ENCODE results near the gene DDX24. TPM values are rescaled to one million over a fixed set of nuclear protein-coding genes. Genes with fewer than 3 reads are reported as not detected.

DDX24 gene
- total RNA-seq, 1 experiment from 2014 or later = 198 TPM

DNA sequence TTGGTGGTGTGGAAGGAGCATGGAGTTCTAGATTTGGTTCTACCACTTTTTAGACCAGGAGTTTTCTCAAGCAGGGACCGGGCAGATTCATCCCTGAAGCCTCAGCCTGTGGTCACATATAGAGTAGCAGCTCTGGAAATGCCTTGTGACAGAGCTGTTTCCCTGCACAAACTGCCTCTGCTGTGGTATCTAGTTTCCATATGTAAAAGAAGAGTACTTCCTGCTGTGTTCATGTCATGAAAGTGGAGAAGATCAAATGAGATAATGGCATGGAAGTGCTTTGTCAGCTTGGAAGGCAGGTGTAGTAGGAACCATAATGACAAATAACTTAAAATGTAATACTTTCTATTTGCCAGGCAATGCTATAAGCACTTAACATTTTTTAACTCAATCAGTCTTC, 28.8 kb downstream of the DDX24 start:
- no peak for DNase-seq
- H3K4me3 ChIP-seq (ENCODE audit: insufficient read depth, low read depth, low read length) = no peak overlapping the region
- peaks cover 58% of the 10 kb centered on the region for H3K36me3 ChIP-seq (replicated peaks; ENCODE audit: control insufficient read depth, insufficient read depth, low read length)

DNA sequence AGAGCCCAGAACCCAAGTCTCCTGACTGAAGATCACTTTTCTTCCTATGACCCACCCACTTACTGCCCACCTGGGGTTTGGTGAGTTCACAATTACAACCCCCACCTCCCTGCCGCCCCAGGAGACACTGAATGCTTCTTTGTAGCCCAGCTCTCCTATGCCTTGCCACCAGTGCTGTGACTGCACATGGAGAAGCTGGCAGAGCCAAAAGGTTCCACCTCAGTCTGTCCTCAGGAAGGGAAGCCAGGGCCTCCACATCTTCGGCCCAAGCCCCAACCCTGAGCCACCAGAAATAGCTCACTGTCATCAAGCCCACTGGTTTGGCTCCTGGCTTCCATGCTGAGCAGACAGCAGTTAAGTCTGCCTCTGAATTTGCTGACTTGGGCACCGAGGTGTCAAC, 29.2 kb downstream of the DDX24 start:
- Histone ChIP-seq H3K4me3 (ENCODE audit: insufficient read depth, low read depth, low read length) (no peak overlapping the region), H3K36me3 (replicated peaks; ENCODE audit: control insufficient read depth, insufficient read depth, low read length) (peaks cover 58% of the 10 kb centered on the region), H3K27me3 (ENCODE audit: control insufficient read depth, insufficient read depth, low read length) (no peaks in the 10 kb centered on the region)
- DNase-seq = no peak

More for the DNA sequence above, 28.8 kb downstream of the DDX24 start:
- H3K27me3 ChIP-seq (ENCODE audit: control insufficient read depth, insufficient read depth, low read length) = no peaks in the 10 kb centered on the region

GRCh38 chr14:94051115-94051514, 29.9 kb downstream of the DDX24 start:
- peaks cover 56% of the 10 kb centered on the region for H3K36me3 ChIP-seq (replicated peaks; ENCODE audit: control insufficient read depth, insufficient read depth, low read length)
- no peaks in the 10 kb centered on the region for H3K27me3 ChIP-seq (ENCODE audit: control insufficient read depth, insufficient read depth, low read length)
- DNase-seq = no peak
- H3K4me3 ChIP-seq (ENCODE audit: insufficient read depth, low read depth, low read length) = no peak overlapping the region

DNA sequence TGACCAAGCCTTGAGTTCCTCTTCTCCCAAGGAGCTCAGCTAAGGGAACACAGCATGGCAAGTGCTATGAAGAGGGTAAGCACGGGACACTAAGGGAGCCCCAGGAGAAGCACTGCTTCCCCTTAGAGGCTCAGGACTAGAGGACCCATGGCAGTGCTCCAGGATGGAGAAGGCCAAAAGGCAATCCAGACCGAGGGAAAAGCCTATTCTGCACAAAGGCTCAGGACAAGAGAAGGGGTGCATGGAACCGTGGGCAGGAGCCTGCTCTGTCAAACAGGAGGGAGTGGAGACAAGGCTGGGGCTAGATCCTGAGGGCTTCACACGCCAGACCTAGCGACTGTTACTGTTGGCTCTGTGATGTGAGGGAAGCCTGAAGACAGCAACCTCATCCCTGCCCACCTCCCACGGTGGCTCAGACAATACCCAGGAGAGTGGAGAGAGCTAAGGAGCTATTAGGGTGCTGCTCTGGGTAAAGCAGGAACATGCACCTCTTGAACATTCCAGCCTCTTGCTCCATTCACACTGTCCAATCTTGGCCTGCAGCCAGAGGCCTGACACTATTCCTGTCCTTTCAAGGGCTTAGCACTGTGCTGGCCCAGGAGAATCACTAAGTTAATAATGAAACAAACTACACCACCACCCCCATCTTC, 30.6 kb downstream of the DDX24 start:
- Histone ChIP-seq H3K36me3 (replicated peaks; ENCODE audit: control insufficient read depth, insufficient read depth, low read length) (peaks cover 54% of the 10 kb centered on the region), H3K27me3 (ENCODE audit: control insufficient read depth, insufficient read depth, low read length) (no peaks in the 10 kb centered on the region), H3K4me3 (ENCODE audit: insufficient read depth, low read depth, low read length) (no peak overlapping the region)
- no peak for DNase-seq

DNA sequence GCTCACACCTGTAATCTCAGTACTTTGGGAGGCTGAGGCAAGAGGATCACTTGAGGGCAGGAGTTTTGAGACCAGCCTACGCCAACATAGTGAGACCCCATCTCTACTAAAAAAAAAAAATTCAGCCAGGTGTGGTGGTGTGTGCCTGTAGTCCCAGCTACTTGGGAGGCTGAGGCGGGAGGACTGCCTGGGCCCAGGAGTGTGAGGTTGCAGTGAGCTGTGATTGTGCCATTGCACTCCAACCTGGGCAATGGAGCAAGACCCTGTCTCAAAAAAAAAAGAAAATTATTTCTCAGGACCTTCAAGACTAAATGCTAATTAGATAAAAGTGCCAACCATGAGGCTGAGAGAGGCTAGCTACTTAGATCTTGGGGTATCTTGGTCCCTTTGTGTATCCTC, 31.4 kb downstream of the DDX24 start:
- no peak overlapping the region for H3K4me3 ChIP-seq (ENCODE audit: insufficient read depth, low read depth, low read length)
- H3K27me3 ChIP-seq (ENCODE audit: control insufficient read depth, insufficient read depth, low read length) = no peaks in the 10 kb centered on the region
- DNase-seq = no peak
- H3K36me3 ChIP-seq (replicated peaks; ENCODE audit: control insufficient read depth, insufficient read depth, low read length) = peaks cover 49% of the 10 kb centered on the region

DNA sequence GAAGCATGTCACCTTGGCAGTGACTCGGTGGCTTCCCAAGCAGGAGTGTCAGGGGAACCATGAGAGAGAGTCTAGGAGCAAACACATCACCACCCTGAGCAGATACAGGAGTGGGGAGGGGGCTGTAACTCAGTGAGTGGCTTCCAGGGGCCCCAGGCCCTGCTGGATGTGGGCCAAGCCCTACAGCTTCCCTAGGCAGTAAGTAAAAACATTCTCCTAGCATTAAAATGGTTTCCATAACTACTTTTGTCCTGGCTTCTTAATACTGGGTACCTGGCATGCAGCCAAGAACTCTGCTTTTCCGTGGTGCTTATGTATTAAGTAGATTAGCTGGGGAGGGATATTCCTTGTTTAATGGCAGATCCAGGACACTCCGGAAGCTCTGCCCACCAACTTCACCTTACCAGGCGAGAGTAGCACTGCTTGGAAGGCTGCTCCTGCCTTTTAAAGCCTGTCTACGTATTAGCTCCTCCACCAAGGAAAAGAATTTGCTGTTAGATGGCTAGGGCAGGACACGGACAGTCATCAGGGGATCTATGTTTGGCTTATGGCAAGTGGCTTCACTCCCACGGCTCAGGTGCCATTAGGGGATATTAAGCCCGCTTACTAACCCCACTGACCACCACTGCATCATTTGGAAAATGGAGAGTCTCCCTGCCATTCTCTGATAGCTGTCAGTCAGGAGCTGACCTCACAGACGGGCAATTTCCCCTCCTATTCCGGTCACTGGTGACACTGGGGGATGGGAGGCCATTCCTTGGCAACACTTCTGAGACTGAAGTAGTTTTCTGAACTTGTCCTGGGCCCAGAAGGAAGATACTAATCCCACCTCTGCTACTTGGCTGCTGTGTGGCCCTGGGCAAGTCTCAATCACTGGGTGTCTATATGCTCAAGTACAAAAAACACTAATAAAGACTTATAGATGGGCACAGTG, 32.0 kb downstream of the DDX24 start:
- no peak for DNase-seq
- Histone ChIP-seq H3K36me3 (replicated peaks; ENCODE audit: control insufficient read depth, insufficient read depth, low read length) (peaks cover 44% of the 10 kb centered on the region), H3K4me3 (ENCODE audit: insufficient read depth, low read depth, low read length) (no peak overlapping the region), H3K27me3 (ENCODE audit: control insufficient read depth, insufficient read depth, low read length) (no peaks in the 10 kb centered on the region)

DNA sequence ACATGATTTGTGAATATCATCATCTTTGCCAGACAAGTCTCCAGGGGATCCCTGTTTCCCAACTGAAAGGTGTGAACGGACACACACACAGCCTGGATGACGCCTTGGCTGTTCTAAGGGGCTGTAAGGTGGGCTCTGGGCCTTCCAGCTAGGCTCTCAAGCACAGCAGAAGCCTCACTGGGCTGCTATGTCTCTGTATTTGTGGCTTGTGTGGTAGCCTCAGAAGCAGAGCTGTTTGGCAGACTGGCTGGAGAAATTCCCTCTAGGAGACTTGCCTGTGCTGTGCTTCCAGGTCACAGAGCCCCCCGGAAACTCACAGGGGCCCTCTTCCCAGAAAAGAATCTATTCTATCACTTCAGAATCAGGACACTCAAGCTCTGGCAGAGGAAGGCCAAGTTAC, 33.4 kb downstream of the DDX24 start:
- no peaks in the 10 kb centered on the region for H3K27me3 ChIP-seq (ENCODE audit: control insufficient read depth, insufficient read depth, low read length)
- DNase-seq = no peak
- H3K4me3 ChIP-seq (ENCODE audit: insufficient read depth, low read depth, low read length) = no peak overlapping the region
- H3K36me3 ChIP-seq (replicated peaks; ENCODE audit: control insufficient read depth, insufficient read depth, low read length) = peaks cover 42% of the 10 kb centered on the region

GRCh38 chr14:94046696-94047250, 34.2 kb downstream of the DDX24 start:
- H3K36me3 ChIP-seq (replicated peaks; ENCODE audit: control insufficient read depth, insufficient read depth, low read length) = peaks cover 37% of the 10 kb centered on the region
- H3K4me3 ChIP-seq (ENCODE audit: insufficient read depth, low read depth, low read length) = no peak overlapping the region
- DNase-seq = no peak
- no peaks in the 10 kb centered on the region for H3K27me3 ChIP-seq (ENCODE audit: control insufficient read depth, insufficient read depth, low read length)

DNA sequence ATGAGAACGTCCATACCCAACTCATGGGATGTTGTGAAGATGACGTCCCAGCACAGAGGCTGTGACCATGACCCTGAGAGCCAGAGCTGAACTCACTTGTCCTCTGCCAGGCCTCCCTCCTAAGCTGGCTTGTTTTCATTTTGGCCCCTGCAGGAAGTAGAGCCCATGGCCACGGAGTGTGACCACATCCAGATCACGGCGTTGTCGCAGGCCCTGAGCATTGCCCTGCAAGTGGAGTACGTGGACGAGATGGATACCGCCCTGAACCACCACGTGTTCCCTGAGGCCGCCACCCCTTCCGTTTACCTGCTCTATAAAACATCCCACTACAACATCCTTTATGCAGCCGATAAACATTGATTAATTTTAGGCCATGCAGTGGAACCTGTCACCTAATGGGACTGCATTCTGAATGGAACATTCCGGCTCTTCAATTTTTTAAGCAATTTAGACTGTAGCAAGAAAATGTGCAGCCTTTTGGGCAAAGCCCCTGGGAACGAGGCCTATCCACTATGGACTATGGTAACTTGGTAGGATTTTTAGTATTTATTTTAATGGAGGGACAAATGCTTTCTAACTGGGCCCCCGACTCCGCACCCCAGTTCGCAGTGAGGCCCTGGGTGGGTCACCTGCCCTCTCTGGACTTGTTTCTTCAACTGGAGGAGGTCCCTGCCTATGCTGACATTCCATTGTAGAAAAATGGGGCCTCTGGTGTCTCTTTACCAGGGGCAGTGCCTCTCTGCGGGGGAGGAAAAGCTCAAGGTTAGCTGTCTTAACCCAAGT, 35.2 kb downstream of the DDX24 start:
- DNase-seq = no peak
- peaks cover 31% of the 10 kb centered on the region for H3K36me3 ChIP-seq (replicated peaks; ENCODE audit: control insufficient read depth, insufficient read depth, low read length)

DNA sequence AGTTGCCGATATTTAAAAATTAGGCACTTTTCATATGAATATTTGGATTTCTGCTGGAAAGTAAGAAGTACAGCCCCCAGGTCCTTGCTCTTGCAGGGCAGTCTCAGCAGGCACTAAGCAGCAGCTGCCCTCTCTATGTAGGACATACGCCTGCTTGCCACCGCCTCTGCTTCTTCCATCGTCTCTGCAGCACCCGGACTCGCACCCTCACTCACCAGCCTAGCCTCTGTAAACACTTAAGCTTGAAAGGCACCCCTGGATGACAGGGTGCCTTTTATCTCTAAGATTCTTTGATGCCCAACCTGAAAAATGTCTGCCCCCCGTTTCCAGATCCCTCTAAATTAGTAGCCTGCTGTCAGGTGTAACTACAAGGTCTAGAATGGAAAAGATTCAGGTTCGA, 35.9 kb downstream of the DDX24 start:
- H3K27me3 ChIP-seq (ENCODE audit: control insufficient read depth, insufficient read depth, low read length) = no peaks in the 10 kb centered on the region

More for the DNA sequence above, 35.2 kb downstream of the DDX24 start:
- no peak overlapping the region for H3K4me3 ChIP-seq (ENCODE audit: insufficient read depth, low read depth, low read length)
- H3K27me3 ChIP-seq (ENCODE audit: control insufficient read depth, insufficient read depth, low read length) = no peaks in the 10 kb centered on the region

DNA sequence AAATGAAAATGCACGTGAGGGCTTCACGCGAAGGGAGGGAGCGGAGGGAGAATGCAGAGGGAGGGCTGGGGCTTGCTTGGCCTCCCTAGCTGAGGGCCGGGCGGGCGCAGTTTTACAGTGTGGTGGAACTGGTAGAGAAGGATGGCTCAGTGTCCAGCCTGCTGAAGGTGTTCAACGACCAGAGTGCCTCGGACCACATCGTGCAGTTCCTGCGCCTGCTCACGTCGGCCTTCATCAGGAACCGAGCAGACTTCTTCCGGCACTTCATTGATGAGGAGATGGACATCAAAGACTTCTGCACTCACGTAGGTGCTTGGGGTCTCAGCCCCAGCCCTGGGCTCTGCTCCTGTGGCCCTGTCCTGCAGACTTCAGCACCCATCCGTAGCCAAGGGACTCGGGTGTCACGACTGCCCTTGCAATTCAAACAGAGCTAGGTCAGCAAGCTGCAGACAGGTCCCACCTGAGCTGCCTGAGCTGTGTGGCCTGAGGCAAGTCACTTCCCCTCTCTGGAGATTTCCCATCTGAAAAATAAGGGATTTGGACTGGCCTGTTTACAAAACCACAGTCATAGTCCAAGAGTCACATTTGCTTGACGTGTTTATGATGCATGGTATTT, 36.4 kb downstream of the DDX24 start:
- H3K4me3 ChIP-seq (ENCODE audit: insufficient read depth, low read depth, low read length) = no peak overlapping the region
- H3K27me3 ChIP-seq (ENCODE audit: control insufficient read depth, insufficient read depth, low read length) = no peaks in the 10 kb centered on the region
- no peak for DNase-seq
- peaks cover 22% of the 10 kb centered on the region for H3K36me3 ChIP-seq (replicated peaks; ENCODE audit: control insufficient read depth, insufficient read depth, low read length)

More for the DNA sequence above, 35.9 kb downstream of the DDX24 start:
- no peak overlapping the region for H3K4me3 ChIP-seq (ENCODE audit: insufficient read depth, low read depth, low read length)
- DNase-seq = no peak
- peaks cover 26% of the 10 kb centered on the region for H3K36me3 ChIP-seq (replicated peaks; ENCODE audit: control insufficient read depth, insufficient read depth, low read length)

- H3K27me3 ChIP-seq (ENCODE audit: control insufficient read depth, insufficient read depth, low read length) = no peaks in the 10 kb centered on the region
- no peak for DNase-seq
- H3K4me3 ChIP-seq (ENCODE audit: insufficient read depth, low read depth, low read length) = no peak overlapping the region
- peaks cover 17% of the 10 kb centered on the region for H3K36me3 ChIP-seq (replicated peaks; ENCODE audit: control insufficient read depth, insufficient read depth, low read length)
These were observed 37.1 kb downstream of the DDX24 start for GRCh38 chr14:94043756-94044475.

- Histone ChIP-seq H3K27me3 (ENCODE audit: control insufficient read depth, insufficient read depth, low read length) (no peaks in the 10 kb centered on the region), H3K36me3 (replicated peaks; ENCODE audit: control insufficient read depth, insufficient read depth, low read length) (peaks cover 11% of the 10 kb centered on the region), H3K4me3 (ENCODE audit: insufficient read depth, low read depth, low read length) (no peak overlapping the region)
- DNase-seq = no peak
These were observed 37.8 kb downstream of the DDX24 start for GRCh38 chr14:94043111-94043755.

Measured in H7 (cell line).